HL-60 (cell line): ENCODE measurements around the gene BMP15.

Experiments
- DNase-seq, 2 experiments: peaks; one replicate each; pipeline ENCODE4 v3.0.0-alpha.2; 2010 to 2020; ENCODE audit warnings: low read depth in 1 of 2, low spot score in 1 of 2
- H3K27ac ChIP-seq: fragments of 250-450 bp; sonication (Bioruptor Pico); replicated peaks from 2 replicates; pipeline ENCODE4 v1.5.1; 2020; ENCODE audit warnings: mild to moderate bottlenecking, moderate library complexity
- H3K27me3 ChIP-seq: fragments of 250-450 bp; sonication (Bioruptor Pico); 2 replicates; pipeline ENCODE4 v1.5.1; 2021; ENCODE audit warnings: mild to moderate bottlenecking, moderate library complexity; ENCODE audit not compliant: insufficient read depth, poor library complexity, severe bottlenecking
- H3K4me3 ChIP-seq: replicated peaks from 2 replicates; pipeline ENCODE4 v1.5.1; 2011; ENCODE audit warnings: mild to moderate bottlenecking, control low read depth, low read length; ENCODE audit not compliant: insufficient read depth
- CTCF ChIP-seq: IDR thresholded peaks from one replicate; pipeline ENCODE4 v1.5.1; 2011; ENCODE audit warnings: low read length, control low read depth, inconsistent platforms; ENCODE audit not compliant: insufficient read depth
- GABPA ChIP-seq: IDR thresholded peaks from 2 replicates; pipeline ENCODE4 v1.6.1; 2012; ENCODE audit warnings: low read depth
- POLR2AphosphoS5 ChIP-seq: IDR thresholded peaks from 2 replicates; pipeline ENCODE4 v1.6.1; 2012; ENCODE audit warnings: low read depth
- REST ChIP-seq: IDR thresholded peaks from 2 replicates; pipeline ENCODE4 v1.6.1; 2012; ENCODE audit warnings: low read depth; ENCODE audit not compliant: insufficient replicate concordance
- SPI1 ChIP-seq: IDR thresholded peaks from 2 replicates; pipeline ENCODE4 v1.6.1; 2012; ENCODE audit warnings: low read depth, mild to moderate bottlenecking, borderline replicate concordance

The BMP15 gene

DNA sequence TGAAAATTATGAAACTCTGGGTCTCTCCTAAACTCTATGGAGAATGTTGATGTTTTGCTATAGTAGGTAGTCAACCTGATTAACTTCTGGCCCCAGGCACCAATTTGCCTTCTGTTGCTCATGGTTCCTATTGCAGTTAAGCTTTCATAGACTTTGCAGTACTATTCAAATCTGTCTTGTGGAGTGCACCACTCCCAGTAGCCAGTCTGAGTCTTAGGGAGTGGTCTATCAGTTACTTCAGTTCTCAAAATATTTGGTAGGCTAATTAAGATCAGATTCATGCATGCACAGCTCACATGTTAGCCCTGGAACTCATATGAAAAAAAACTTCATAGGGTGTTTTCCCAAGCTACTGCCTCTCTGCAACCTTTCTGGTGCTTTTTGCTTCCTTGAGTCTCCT lies 53.3 kb downstream of the BMP15 start:
- no peaks in the 10 kb centered on the region for H3K27me3 ChIP-seq
- TF ChIP-seq POLR2AphosphoS5 (no peak), REST (no peak), CTCF (no peak), SPI1 (no peak), GABPA (no peak)
- H3K4me3 ChIP-seq: no peak overlapping the region
- H3K27ac ChIP-seq: no peak overlapping the region
- DNase-seq: no peak
